HepG2 (cell line): ENCODE measurements around the gene STX8. TPM values are rescaled to one million over a fixed set of nuclear protein-coding genes. Genes with fewer than 3 reads are reported as not detected.

Source experiments
- CAMTA2 ChIP-seq: sonication (generic); formaldehyde crosslinking; IDR thresholded peaks from 2 replicates; pipeline ENCODE4 v1.4.0; 2020; ENCODE audit warnings: mild to moderate bottlenecking, missing genetic modification reagents, borderline replicate concordance
- ERF ChIP-seq: IDR thresholded peaks from 2 replicates; pipeline ENCODE4 v1.6.1; 2018; ENCODE audit warnings: missing biosample characterization, missing genetic modification reagents
- GABPA ChIP-seq, 2 experiments: IDR thresholded peaks; 2 replicates each; pipeline ENCODE4 v1.6.1; 2011 to 2016; ENCODE audit warnings: low read depth in 2 of 2, low read length in 1 of 2, missing biosample characterization in 1 of 2, missing genetic modification characterization in 1 of 2
- HNF4G ChIP-seq, 2 experiments: sonication (generic) in 1 of 2; formaldehyde crosslinking in 1 of 2; IDR thresholded peaks; 2 replicates each; pipeline versions ENCODE4 v1.4.0 to v1.6.1; 2011 to 2020; ENCODE audit warnings: borderline replicate concordance in 2 of 2, low read depth in 2 of 2, mild to moderate bottlenecking in 2 of 2, low read length in 1 of 2, missing genetic modification reagents in 1 of 2, moderate library complexity in 1 of 2
- HOXA7 ChIP-seq: sonication (generic); formaldehyde crosslinking; IDR thresholded peaks from 2 replicates; pipeline ENCODE4 v1.8.1; 2022; ENCODE audit warnings: mild to moderate bottlenecking, missing genetic modification reagents, moderate library complexity
- MXD3 ChIP-seq: IDR thresholded peaks from 2 replicates; pipeline ENCODE4 v1.6.1; 2016; ENCODE audit warnings: mild to moderate bottlenecking, missing biosample characterization, missing genetic modification reagents
- NFIB ChIP-seq: sonication (generic); formaldehyde crosslinking; IDR thresholded peaks from 2 replicates; pipeline ENCODE4 v1.9.0; 2021; ENCODE audit warnings: missing genetic modification reagents, mild to moderate bottlenecking, borderline replicate concordance
- NR3C1 ChIP-seq: sonication (generic); formaldehyde crosslinking; IDR thresholded peaks from 2 replicates; pipeline ENCODE4 v1.4.0; 2020; ENCODE audit warnings: missing genetic modification reagents
- RBM22 ChIP-seq: fragments of 200-400 bp; formaldehyde crosslinking; optimal IDR thresholded peaks from 2 replicates; pipeline ENCODE3; 2017; ENCODE audit warnings: mild to moderate bottlenecking, low read length, moderate library complexity
- SIN3A ChIP-seq: IDR thresholded peaks from 2 replicates; pipeline ENCODE4 v1.6.1; 2011; ENCODE audit warnings: low read depth, mild to moderate bottlenecking, control low read depth, low read length, borderline replicate concordance
- THYN1 ChIP-seq: sonication (generic); formaldehyde crosslinking; IDR thresholded peaks from 2 replicates; pipeline ENCODE4 v1.8.1; 2023; ENCODE audit warnings: low read depth, mild to moderate bottlenecking, moderate library complexity, missing genetic modification reagents, borderline replicate concordance
- ZMYM3 ChIP-seq: sonication (generic); formaldehyde crosslinking; IDR thresholded peaks from 2 replicates; pipeline ENCODE4 v1.5.1; 2020; ENCODE audit warnings: mild to moderate bottlenecking, missing genetic modification reagents
- ZNF292 ChIP-seq: sonication (generic); formaldehyde crosslinking; IDR thresholded peaks from 2 replicates; pipeline ENCODE4 v1.8.1; 2022; ENCODE audit warnings: mild to moderate bottlenecking, low read depth, missing genetic modification reagents, borderline replicate concordance
- ZNF616 ChIP-seq: sonication (generic); formaldehyde crosslinking; IDR thresholded peaks from 2 replicates; pipeline ENCODE4 v1.5.0; 2020; ENCODE audit warnings: low read depth, mild to moderate bottlenecking, missing genetic modification reagents
- ZNF777 ChIP-seq: sonication (generic); formaldehyde crosslinking; IDR thresholded peaks from 2 replicates; pipeline ENCODE4 v1.4.0; 2020; ENCODE audit warnings: missing genetic modification reagents
- polyA plus RNA-seq, 8 experiments: library from polyadenylated mRNA; depleted of rRNA in 3 of 8; stranded (reverse) in 7 of 8; unstranded in 1 of 8; fragments of >200 nt; fragmentation: Illumina TruSeq in 4 of 8; extraction: Trizol in 4 of 8; gene quantifications; 2 replicates each; pipeline versions ENCODE4 v1.2.1 to v1.2.3, GENCODE V29; 2011 to 2016; ENCODE audit warnings: low read depth in 4 of 8, missing spikeins in 1 of 8, mixed read lengths in 1 of 8; ENCODE audit not compliant: insufficient read depth in 1 of 8
- total RNA-seq, 5 experiments: library from RNA; depleted of rRNA; stranded (reverse); fragments of >200 nt; fragmentation: Illumina TruSeq; extraction: Trizol; gene quantifications; 2 replicates each; pipeline ENCODE4 v1.2.3, GENCODE V29; 2016; ENCODE audit warnings: low read depth in 1 of 5

STX8 gene
- total and polyA plus RNA-seq, 2 of the 13 experiments (the other 11 are each of a cell fraction or from before 2014, with no cell fraction given), result 36.4 to 53.6 TPM

- no peak for TF ChIP-seq ZNF616 (CRISPR knock-in tag)
- TF ChIP-seq NR3C1 (CRISPR knock-in tag), result no peak
- no peak for TF ChIP-seq HOXA7 (CRISPR knock-in tag)
- TF ChIP-seq CAMTA2 (CRISPR knock-in tag), result no peak
- no peak for TF ChIP-seq ZMYM3 (CRISPR knock-in tag)
- TF ChIP-seq ERF (CRISPR knock-in tag), result no peak
- TF ChIP-seq SIN3A, result no peak
- TF ChIP-seq RBM22, result no peak
- no peak for TF ChIP-seq THYN1 (CRISPR knock-in tag)
- no peak for TF ChIP-seq NFIB (CRISPR knock-in tag)
- no peak for TF ChIP-seq HNF4G (IDR thresholded peaks at IDR 0.05; ENCODE audit: borderline replicate concordance, low read depth, low read length)
- TF ChIP-seq HNF4G (CRISPR knock-in tag; IDR thresholded peaks at IDR 0.05; ENCODE audit: borderline replicate concordance, low read depth), result no peak
- no peak for TF ChIP-seq GABPA (IDR thresholded peaks at IDR 0.05; ENCODE audit: low read depth, low read length)
- no peak for TF ChIP-seq GABPA (CRISPR knock-in tag; IDR thresholded peaks at IDR 0.05; ENCODE audit: low read depth)
- no peak for TF ChIP-seq ZNF292
- TF ChIP-seq ZNF777 (CRISPR knock-in tag), result no peak
- TF ChIP-seq MXD3 (CRISPR knock-in tag), result no peak
- TF ChIP-seq, all 625 proteins: peak for 0
These were observed 324.3 kb downstream of the STX8 start (continued) for GRCh38 chr17:9251273-9251672.
